Endometrial microvascular endothelial cells (primary cell): ENCODE data around the gene TSPAN14. TPM values are rescaled to one million over a fixed set of nuclear protein-coding genes. Genes with fewer than 3 reads are reported as not detected.

Experiments
- in situ Hi-C: cut with HindIII; loops from 2 replicates; pipeline ENCODE4 v1.10.0; 2017; ENCODE audit warnings: low sequenced_read_pairs, low pct_unique_long_range_greater_than_20kb; ENCODE audit errors: inconsistent ontology term
- total RNA-seq: library from RNA; depleted of rRNA; stranded (reverse); fragments of >200 nt; gene quantifications from one replicate; pipeline ENCODE4 v1.2.3, GENCODE V29; 2015; ENCODE audit errors: inconsistent ontology term

The TSPAN14 gene
- total RNA-seq, 1 donor from 2014 or later = 275 TPM

GRCh38 chr10:80582286-80582960 is 128.3 kb downstream of the TSPAN14 start:
- in situ Hi-C loops = no loop called here

Other genes with a start within 250 kb of the TSPAN14 start
- 109 TPM for gene ANXA11, start 248.8 kb upstream of the TSPAN14 start, total RNA-seq
- gene MAT1A, start 164.7 kb upstream of the TSPAN14 start, total RNA-seq = not detected
- gene DYDC1, start 97.6 kb upstream of the TSPAN14 start, total RNA-seq = not detected
- gene DYDC2, start 97.5 kb upstream of the TSPAN14 start, total RNA-seq = not detected
- 86.0 TPM for gene PRXL2A, start 45.8 kb upstream of the TSPAN14 start, total RNA-seq
- not detected for gene SH2D4B, start 83.6 kb downstream of the TSPAN14 start, total RNA-seq